Measurements from ENCODE around the gene GID8.
A peak's percentile ranks its signal among the peaks of the same experiment; 100 is the strongest.

The GID8 gene

DNA sequence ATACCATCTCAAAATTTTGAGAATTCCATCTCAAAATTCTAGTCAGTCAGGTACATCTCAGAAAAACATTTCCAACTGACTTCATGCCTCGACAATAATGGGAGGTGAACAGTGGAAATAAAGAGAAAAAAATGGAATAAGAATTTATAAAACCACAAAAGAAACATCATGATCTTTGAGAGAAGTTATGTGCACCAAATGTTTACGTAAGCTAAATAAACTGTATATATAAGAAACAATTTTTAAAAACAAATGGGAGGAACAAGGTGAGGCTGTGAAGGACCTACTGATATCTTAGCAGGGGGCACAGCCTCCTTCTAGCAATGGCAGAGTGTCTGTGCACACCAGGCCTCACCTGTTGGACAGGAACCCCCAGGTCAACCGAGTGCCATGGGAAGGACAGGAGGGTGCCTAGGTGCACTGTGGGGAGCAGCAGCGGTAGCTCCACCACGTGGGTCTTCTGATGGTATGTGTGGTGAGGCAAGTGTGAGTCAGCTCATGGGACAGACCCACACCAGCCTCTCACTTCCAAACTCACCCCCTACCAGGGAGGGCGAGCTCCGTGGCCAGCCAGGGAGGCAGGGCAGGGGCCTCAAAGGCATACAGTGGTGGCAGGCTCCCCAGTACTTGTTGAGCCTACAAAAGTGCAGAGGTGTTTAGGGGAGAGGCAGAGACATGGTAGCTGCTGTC, 34.9 kb upstream of the GID8 start:
- no peak for DNase-seq (ENCODE audit: low spot score)

DNA sequence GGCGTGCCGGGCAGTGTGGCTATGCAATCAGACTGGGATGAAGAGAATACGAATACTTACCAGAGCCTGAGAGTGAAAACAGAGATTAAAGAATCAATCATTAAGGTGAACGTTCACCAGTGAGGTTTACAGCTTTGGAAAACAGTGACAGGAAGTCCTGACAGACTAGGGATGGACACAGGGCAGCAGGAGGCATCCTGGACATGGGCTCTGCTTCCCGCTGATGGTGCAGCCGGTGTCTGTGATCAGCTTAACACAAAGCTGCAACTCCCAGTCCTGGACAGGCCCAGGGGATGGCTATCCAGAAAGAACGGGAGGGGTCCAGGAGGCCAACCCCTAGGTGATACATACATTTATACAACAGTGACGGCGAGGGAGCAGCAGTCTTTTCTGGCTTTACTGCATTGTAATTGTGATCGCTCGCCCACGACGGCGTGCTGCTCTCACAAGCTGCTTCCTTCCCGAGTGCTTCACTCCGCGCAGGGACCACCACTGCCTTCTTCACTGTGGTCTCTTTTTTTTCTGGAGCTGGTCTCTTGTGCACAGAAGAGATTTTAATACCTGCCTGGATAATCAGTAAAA, 32.3 kb upstream of the GID8 start:
- no peak for DNase-seq (ENCODE audit: low spot score)

DNA sequence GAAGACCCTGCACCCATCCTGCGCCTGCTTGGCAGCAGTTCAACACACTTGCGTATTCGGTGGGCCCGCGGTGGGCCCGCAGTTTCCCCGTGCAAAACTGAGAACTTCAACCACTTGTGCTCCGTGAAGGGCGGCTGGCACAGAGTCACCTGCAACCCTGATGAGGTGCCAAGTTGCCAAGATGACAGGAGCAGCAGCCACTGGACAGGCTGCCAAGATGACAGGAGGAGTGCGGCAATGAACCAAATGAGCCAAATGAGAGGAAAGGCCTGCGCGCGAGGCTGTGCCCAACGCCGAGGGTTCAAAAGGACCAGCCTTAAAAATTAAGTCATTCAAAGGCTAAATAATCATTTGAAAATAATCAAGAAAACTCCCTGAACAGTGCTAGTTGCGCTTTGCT, 31.7 kb upstream of the GID8 start:
- no peak for DNase-seq (ENCODE audit: low spot score)

DNA sequence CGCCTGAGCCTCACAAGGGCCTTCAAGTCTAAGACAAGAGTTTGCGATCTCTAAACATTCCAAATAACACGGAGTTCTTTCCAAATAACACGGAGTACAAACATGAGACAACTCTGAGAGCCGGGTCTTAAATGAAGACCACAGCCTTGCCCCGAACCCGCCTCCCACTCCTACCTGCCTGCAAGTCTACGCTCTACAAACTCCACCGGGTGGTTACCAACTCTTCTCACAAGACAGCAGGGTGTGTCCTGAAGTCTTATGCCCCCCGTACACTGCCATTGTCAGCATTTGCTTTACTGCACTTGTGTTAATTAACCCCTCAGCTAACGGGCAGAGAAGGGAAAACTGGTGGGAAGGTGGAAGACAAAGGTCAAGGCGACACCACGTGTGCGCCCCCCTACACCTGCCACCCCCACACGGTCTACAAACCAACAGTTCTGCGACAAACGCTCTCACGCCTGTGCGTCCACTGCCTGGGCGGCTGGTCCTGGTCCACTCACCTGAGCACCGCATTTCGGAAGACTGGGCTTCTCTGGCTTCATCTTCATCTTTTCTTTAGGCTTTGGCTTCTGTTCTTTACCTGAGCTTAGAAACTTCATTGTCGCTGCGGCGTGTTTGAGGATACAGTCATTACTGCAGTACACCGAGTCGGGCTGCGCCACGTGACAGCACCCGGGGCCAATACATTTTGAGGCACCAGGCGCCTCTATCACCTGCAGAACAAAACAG, 31.1 kb upstream of the GID8 start:
- no peak for DNase-seq (ENCODE audit: low spot score)

DNA sequence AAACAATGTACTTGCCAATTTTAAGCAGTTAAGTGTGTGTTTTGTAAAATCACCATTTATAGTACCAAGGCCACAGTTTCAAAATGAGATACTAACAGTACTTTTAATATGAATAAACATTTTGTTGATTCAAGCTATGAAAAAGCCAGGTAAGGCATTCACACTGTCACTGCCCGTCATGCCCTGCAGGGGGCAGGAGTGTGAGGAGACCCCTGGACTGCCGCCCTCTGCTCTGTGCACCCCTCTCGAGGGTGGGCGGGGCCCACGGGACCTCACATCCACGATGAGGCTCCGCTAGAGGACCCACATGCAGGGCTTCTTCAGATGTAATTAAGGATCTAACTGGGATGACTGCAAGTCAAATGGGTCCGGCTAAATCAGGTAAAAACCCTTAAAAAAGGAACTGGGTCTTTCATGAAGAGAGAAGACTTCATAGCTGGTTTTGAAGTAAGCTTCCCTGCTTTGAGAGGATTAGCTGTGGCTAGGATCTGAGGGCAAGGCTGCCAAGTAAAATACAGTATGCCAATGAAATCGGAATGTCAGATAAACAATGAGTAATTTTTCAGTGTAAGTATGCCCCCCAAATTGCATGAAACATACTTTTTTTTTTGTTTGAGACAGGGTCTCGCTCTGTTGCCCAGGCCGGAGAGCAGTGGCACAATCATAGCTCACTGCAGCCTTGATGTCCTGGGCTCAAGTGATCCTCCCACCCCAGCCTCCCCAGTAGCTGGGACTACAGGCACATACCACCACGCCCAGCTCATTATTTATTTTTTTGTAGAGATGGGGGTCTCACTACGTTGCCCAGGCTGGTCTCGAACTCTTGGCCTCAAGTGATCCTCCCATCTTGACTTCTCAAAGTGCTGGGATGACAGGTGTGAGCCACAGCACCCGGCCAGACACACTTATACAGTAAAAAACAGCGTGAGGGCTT, 30.3 kb upstream of the GID8 start:
- no peak for DNase-seq (ENCODE audit: low spot score)

DNA sequence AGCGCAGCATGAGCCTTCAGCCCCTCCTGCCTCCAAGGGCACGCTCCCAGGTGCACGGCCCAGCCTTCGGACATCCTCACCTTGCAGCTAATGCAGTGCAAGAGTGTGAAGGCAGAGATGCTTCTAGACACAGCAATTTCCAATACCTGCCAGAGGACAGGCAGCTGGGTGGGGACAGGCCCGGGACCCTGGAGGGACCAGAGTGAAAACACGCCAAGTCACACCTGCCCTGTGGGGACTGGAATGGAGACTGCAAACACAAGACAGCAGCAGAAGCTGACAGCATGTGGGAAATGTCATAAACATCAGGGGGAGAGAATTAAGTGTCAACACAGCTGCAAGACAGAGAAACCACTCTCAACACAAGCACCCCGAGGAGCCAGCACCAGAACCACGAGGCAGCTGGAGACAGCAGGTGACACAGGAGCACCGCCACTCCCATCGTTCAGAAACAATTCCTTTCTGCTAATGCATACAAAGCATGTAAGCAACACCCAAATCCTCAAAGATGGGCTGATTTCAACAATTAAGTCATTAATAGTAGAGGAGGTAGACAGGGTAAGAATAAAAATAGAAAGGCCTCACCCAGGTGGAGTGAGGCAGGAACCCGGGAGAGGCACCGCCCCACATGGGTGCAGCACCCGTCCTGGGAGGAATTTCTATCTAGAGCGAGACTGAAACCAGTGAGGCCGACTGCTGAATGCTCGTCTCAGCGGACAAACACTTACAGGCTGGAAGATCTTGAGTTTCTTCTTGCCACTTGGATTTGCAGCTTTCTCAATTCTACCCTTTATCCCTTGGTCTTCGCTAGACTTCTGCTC, 28.8 kb upstream of the GID8 start:
- no peak for DNase-seq (ENCODE audit: low spot score)

DNA sequence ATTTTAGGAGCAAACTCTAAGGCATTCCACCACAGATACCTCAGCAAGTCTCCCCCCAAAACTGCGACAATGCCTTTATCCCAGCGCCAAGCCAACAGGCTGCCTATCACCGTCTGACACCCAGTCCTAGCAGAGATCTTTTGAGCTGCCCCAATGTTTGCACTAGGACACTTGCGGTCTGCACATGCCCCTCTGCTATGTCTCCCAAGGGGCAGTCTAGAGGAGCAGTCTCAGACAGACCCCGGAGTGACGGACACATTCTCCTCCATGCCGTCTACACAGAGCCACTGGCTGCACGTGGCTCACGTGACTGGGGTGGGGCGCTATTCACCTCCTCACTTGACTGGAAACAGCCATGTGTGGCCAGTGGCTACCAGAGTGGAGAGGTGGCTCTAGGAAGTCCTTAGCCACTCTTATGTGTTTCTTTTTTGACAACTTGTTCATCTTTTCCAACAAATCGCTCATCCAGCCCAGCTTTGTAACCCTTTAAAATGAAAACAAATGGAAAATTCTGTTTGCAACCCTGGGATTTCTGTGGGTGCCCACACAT, 27.7 kb upstream of the GID8 start:
- no peak for DNase-seq (ENCODE audit: low spot score)

DNA sequence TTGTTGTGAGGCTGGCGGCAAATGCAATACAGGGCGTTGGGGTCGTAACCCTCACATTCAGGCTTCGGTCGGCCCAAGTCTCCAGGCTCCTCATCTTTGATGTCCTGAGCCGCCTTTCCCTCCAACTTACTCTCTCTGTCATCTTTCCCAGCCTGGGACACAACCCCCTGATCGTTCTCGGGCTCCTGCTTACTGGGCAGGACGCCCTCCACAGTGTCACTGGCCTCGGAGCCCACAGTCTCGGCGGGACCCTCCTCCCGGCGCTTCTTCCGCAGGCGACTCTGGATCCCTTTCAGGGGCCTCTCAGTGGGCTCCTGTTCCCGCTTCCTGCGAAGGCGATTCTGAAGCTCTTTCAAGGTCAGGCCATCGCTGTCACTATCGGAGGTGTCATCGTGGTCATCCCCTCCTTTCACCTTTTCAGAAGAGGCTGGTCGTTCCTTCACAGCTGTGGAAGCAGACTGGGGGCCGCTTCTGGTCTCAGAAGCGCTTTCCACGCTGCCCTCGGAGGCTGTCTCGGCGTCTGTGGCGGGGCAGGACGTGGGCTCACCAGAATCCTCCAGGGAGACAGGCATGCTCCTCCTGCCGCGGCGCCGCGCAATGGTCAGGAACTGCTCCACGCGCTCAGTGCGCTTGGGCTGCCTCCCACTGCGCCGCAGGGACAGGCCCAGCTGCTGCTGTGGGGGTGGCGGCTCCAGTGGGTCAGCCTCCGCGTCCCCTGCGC, 27.0 kb upstream of the GID8 start:
- no peak for DNase-seq (ENCODE audit: low spot score)

DNA sequence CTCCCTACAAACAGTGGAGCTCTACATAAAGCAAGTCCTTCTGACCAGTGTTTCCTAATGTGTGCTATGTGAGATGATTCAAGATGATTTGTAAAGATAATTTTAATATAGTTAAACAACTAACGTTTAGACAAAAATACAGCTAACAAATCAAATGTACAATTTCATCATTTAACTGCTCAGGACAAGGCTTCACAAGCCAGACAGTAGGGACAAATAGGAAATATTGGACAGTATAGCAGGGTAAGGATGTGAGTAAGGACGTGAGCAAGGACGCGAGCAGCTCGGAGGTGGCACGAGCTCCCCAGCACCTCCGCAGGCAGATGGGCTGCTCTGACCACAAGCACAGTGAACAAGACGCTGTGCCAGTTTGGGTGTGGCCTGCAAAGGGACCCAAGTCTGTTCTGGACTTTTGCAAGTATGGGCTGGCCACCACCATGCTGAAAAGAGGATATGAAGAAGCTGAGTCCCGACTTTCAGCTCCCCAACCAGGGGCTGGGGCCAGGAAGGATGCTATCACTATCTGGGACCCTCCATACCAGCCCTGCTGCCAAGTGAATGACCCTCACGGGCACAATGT, 26.2 kb upstream of the GID8 start:
- no peak for DNase-seq (ENCODE audit: low spot score)

DNA sequence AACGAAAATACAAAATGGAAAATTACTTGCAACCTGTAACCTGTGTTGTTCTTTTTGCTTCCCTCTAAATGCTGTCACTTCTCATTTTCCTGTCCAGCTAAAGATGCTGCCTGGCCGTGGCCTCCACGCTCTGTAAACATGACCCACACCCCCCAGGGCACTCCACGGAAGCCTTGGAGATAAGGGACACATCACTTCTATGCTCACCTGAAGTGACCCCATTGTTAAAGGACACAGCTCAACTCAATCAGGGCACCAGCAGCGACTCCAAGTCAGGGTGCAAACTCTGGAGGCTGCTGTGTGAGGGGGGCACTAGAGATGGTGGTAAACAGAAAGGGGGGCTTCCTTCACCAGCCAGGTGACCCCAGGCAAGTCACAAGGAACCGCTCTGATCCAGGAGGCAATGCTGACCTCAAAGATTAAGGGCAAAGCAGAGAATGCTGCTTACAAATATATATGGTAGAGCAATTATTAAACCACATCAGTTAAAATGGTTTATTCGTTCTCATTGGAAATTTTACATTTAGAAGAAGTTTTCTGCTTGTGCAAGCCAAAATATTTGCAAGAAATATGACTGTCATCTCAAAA, 24.8 kb upstream of the GID8 start:
- no peak for DNase-seq (ENCODE audit: low spot score)

DNA sequence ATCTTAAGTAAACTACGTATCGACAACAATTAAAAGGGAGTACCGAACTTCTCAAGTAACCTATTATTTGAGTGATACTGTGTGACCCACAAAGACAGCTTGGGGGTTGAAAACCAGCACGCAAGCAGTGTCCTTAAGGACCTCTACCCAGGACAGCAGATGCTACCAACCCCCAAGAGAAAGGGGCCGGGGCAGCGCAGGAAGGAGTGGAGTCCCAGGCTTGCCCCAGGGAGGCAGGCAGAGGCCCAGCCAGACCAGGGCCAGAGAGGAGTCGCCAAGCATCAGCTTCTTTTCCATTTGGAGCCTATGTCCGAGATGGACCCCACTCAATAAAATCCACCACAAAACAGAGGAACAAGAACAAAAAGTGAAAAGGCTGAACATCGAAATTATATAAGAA, 23.5 kb upstream of the GID8 start:
- DNase-seq (ENCODE audit: low spot score), result no peak

DNA sequence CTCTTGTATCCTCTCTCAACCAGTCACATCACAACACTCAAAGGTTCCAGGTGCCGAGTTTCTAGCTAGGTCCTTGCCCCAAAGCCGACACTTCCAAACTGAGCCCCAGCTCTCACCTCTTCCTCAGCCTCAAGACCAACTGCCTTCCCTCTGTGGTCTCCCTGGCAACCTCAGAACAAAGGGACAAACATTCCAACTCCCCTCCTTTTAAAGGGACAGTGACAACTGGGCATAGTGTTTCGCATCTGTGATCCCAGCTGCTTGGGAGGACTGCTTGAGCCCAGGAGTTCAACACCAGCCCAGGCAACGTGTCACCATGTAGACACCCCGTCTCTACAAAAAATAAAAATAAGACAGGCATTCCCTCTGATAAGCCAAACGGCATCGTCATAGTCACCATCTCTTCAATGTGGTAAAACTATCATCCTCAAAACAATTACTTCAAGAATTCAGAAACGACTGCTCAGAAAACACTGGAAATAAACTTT, 22.9 kb upstream of the GID8 start:
- DNase-seq (ENCODE audit: low spot score), result no peak

DNA sequence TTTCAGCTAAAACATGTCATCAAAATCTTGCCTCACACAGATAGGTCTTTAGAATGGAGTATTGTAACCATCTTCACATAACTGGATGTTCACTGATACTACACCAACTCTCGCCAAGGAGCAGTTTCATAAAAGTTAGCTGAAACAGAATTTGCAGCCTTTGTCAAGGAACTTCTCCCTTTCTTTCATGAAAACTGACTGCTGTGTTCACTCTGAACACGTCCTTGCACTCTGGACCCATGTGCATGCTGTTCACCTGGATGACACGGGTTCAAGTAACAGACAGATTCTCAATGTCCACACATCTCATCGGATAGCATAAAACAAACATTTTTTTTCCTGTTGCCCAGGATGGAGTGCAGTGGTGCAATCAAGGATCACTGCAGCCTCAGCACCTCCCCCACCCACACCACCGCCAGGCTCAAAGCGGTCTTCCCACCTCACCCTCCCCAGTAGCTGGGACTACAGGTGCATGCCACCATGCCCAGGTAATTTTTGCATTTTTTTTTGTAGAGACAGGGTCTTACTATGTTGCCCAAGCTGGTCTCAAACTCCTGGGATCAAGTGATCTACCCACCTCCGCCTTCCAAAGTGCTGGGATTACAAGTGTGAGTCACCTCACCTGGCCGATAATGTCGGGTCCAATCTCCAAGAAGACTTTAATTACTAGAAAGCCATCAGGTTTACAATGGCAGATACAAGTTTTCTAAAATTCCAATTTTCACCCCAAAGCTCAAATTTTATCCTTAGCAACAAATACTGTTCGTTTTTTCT, 21.1 kb upstream of the GID8 start:
- no peak for DNase-seq (ENCODE audit: low spot score)

DNA sequence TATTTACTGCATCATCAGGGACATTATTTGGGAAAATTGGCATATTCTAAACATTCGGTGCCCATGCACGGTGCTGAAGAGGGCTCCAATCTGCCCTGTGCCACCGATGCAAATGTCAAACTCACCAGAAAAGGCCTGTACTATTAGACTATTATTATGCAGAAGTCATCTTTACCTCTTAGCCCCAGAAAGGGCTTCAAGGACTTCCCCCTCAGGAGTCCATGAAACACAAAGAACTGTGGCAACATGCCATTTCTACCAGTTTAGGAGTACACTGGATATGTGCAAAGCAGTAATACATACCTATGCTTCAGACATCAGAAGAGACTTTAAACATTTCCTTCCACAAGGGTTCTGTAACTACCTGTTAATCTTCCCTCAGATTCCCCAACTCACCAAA, 20.2 kb upstream of the GID8 start:
- DNase-seq (ENCODE audit: low spot score), result no peak

DNA sequence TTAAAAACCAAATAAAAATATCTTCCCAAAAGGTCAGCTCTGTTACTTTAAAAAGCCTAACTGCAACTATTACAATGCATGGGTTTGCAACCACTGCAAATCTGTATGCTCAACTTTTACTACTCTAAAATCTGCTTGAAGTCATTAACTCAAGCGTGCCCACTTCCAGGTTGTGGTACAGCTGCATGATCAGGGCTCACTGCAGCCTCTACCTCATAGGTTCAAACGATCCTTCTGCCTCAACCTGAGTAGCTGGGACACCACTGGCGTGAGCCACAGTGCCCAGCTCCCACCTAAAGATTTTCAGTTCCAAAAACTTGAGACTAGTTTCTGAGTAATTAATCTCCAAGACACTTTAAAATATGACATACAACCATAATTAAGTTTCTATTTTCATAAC, 19.8 kb upstream of the GID8 start:
- no peak for DNase-seq (ENCODE audit: low spot score)

DNA sequence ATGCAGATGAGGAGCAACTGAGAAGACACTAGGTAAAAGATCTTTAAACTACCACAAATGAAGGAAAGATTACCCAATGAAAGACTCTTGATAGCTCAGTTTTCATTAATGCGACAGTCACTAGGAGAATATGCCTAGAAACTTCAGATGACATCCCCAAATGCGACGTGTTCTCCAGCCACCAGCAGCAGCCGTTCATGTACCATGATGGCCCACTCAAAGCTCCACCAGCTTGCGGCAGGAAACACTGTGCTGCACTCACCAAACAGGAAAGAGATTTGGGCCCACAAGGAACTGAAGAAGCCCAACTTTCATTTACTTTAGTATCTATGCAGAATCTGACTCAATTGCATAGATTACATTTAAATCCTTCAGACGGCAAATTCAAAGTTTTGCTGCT, 19.1 kb upstream of the GID8 start:
- DNase-seq (ENCODE audit: low spot score), result no peak

DNA sequence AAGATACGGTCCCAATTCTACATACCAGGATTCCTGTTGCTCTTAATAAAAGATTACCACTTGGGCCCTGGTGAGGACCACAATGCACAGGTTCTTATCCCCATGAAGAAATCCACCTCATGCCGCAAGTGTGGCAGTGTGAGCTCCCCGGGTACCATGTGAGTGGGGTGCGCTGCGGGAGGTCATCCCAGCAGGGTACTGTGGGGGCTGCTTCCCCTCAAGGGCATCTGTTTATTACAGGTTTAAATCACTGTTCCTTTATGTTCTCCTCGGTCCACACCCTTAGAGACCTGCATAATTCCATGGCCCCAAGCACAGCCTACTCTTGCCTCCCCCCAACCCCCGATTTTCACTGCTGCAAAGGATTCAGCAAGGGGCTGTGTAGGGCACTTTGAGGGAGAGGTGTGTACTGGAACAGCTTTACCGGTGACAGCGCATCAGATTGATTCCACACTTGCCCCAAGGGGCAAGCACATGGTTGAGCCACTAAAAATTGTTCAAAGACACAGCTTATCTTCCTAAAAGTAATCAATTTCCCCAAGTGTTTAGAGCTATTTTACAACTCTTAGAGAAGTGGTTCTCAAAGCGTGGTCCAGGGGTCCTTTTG, 17.8 kb upstream of the GID8 start:
- DNase-seq (ENCODE audit: low spot score), result peak; percentile 18

DNA sequence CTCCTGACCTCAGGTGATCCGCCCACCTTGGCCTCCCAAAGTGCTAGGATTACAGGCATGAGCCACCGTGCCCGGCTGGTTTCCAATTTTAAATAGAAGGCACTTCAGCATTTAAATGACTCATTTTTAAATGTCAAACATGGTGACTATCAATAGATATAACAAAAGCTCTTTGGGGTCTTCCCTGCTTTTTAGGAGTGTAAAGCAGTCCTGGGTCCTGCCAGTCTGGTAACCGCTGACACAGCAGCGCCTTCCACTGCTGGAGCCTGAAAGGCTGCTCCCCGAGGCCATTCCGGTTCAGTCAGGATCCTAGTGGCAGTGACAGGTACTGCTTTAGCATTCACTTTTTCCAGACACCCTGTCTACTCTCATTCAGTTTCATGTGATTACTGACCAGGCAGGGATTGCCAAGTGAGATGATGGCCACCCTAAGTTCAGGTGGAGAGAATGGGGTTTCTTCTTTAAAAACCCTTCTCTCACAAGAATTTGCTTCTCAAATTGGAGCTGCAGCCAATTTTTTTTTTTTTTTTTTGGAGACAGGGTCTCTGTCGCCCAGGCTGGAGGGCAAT, 16.7 kb upstream of the GID8 start:
- peak; percentile 41 for DNase-seq (ENCODE audit: low spot score)
